Left lobe of liver (tissue), 2 donors: ENCODE results near the gene EEFSEC. TPM values are rescaled to one million over a fixed set of nuclear protein-coding genes. Genes with fewer than 3 reads are reported as not detected.

Experiments used
- ATAC-seq: fragments of 200-7000 bp; cut with Tn5 transposase; one replicate; pipeline ENCODE4 v1.9.1; 2020; ENCODE audit warnings: mild to moderate bottlenecking, moderate library complexity
- DNase-seq: peaks from one replicate; pipeline ENCODE4 v3.0.0-alpha.2; 2020; ENCODE audit warnings: low spot score
- total RNA-seq: library from RNA; stranded (reverse); gene quantifications from one replicate; pipeline ENCODE4 v1.2.1, GENCODE V29; 2021
- donor health status: DM: no; HTN: no; CAD: no; lungs with moderate emphysema.
- donor health status: DM: no; HTN: yes; CAD: no.

EEFSEC gene
- total RNA-seq, 1 donor from 2014 or later: 12.8 TPM

DNA sequence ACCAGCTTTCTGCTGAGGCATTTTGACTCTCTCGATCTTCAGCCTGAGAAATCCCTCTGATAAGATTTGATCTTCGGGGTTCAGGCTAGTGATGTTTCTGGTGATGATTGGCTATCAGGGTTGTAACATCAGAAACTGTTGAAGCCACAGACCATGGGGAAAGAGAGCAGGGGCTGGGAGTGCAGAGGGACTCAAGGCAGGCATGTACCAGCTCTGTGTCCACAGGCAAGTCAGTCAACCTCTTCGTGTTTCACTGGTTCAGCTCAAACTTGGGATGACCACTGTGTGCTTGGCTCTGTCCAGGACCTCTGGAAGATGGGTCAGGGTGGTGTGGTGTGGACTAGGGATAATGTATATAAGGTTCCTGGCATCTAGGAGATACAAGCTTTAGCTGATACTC lies 116.5 kb downstream of the EEFSEC start:
- ATAC-seq (no peak), DNase-seq (no peak)

GRCh38 chr3:128270559-128271492 lies 117.5 kb downstream of the EEFSEC start:
- ATAC-seq (no peak), DNase-seq (no peak)

DNA sequence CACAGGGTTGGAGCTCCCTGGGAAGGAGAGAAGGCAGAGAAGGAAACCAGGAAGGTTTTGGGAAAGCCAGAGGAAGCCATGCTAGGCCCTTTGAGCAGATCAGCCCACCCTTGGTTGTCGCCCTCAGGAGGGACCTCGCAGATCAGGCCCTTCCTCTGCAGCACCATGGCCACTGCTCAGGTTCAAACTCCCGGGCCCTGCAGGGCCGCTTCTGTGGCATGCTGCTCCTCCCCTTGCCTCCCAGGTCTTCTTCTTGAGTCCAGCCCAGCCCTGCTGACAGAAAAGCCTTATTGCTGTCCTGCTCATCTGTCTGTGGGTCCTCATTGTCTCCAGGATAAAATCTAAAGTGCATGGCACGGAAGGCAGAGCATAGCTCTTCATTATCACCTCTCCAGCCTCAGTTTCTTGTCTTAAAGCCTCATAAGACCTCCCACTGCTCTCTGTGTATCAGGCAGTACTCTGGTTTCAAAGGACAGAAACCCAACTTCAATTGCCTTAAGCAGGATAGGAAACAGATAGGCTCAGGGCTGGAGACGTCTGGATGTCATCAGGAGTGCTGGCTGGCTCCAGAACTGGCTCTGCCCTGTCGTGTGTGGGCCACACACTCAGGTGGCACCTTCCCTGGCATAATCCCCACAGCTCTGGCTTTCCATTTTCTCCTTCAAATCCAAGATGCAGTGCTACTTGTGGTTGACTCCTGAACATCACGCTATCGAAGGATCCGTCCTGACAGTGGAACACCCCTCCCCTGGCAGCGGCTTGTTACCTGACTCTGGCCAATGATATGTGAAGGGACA lies 118.5 kb downstream of the EEFSEC start:
- ATAC-seq (no peak), DNase-seq (no peak)

DNA sequence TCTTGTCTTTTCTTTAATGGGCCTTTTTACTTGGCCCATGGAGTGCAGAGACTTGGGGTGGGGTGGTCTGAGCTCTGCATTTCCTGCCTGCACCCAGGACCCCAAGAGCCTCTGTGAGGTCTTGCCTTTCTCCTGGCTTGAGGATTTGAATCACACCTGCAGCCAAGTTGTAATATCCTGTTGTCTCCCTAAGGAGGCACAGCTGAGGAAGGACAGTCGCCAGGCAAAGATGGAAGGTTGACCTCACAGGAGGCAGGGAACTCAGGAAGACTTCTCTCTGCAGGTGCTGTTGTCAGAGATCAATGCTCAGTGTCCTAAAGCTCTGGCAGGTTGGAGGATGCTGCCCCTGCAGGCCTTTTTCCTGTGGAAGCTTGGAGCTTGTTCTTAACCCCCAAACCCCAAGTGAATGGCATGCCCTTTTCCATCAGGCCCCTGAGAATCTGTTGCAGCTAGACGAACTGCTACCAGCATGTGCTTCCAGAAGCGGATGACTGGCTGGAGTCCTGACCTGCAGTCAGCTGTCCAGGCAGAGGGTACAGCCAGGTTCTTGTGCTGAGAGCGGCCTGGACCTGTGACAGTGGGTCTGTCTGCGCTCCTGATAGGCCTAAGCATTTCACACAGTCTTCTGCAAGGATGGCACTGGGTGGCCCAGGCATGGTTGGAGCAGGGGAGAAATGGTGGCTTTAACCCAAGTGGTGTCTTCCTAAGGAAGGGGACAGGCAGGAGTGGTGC lies 120.0 kb downstream of the EEFSEC start:
- no peak for ATAC-seq
- no peak for DNase-seq

DNA sequence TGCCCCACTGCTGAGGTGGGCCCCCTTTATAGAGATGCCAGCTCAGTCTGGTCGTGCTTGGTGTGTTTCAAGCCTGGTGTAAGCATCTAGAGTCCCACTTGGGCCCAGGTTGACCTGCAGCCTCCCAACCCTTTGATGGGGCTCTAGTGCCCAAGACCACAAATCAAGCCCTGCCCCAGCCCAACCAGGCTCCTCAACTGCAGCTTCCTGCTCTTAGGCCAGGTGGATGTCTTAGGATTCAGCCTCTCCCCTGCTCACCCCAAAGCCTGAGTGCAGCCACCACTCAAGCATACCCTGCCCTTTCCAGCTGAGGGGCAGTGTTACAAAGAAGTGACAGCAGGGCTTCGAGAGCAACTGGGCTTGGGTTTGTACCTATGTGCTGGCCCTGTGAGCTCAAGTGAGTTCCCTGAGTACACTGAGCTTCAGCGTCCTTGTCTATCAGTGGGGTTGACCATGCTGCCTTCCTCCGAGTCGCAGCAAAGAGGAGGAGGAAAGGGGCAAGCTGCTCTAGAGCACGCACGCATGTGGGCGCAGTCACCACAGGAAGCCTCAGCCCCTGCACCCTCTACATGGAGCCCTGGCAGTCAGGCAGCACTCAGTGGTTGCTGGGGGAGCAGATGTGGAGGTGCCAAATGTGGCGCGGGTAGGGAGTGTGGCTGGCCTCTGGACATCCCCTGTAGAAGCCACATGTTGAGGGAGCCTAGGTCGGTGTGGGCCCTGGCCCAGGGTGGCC lies 120.7 kb downstream of the EEFSEC start:
- DNase-seq (no peak), ATAC-seq (no peak)

GRCh38 chr3:128274837-128275236 lies 121.6 kb downstream of the EEFSEC start:
- ATAC-seq: no peak
- no peak for DNase-seq

DNA sequence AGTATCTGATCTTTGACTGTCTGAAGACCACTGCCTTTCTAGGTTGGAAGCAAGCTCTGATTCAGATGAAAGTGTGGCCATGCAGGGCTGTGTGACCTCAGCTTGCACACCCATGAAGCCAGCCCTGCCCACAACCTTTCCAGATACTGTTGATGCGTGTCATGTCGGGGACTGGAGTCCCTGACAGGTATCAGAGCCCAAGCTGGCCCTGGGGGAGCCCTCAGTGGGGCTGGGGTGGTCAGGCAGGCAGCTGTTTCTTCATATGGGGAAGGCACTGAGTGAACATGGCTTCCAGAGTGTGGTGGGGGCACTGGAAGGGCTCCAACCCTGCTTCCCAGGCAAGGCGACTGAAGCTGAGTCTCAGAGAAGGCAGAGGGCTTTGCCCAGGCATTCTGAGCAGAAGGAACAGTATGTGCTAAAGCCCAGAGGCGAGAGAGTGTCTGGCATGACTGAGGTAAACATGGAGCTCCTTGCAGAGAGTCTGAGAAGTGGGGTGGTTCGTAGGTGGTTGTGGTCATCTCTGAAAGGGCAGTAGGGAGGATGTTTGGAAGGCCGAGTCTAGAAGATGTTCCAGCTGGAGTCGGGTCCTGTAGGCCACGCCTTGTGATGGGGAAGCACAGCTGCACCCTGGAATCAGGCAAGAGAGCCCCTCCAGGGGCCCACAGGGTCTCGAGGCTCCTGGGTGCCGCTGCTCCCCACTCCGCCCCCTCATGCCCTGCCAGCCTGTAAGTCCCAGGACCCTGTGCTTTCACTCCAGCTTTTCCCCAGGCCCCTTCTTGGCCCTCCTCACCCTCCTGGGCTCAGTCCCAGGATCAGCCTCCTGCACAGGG lies 122.2 kb downstream of the EEFSEC start:
- ATAC-seq: no peak
- DNase-seq: no peak

- no peak for DNase-seq
- ATAC-seq: no peak
Measured at GRCh38 chr3:128276146-128276435, 122.8 kb downstream of the EEFSEC start.

DNA sequence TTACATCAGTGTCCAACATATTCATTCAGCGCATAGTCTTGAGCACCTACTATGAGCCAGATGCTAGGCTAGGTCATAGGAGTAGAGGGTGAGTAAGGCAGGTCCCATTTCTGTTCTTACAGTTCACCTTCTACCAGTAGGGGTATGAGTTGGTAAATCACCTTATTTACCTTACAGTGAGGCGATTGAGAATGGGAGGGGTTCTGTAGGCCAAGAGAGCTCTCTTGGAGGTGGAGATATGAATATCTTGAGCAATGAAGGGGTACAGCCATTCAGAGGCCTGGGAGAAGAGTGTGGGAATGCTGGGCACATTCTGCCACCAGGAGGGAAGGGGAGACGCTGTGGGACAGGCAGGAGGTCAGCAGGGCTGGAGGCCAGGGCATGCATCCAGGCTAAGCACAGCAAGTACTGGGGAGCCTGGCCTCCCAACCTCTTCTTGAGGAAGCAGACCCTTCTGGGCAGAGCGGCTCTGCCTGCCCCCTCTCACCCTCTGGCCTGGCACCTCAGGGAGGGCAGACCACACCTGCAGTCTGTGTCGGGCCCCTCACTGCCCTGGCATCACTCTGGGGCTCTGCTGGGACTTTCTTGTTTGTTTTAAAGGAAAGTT lies 123.4 kb downstream of the EEFSEC start:
- ATAC-seq (no peak), DNase-seq (no peak)

DNA sequence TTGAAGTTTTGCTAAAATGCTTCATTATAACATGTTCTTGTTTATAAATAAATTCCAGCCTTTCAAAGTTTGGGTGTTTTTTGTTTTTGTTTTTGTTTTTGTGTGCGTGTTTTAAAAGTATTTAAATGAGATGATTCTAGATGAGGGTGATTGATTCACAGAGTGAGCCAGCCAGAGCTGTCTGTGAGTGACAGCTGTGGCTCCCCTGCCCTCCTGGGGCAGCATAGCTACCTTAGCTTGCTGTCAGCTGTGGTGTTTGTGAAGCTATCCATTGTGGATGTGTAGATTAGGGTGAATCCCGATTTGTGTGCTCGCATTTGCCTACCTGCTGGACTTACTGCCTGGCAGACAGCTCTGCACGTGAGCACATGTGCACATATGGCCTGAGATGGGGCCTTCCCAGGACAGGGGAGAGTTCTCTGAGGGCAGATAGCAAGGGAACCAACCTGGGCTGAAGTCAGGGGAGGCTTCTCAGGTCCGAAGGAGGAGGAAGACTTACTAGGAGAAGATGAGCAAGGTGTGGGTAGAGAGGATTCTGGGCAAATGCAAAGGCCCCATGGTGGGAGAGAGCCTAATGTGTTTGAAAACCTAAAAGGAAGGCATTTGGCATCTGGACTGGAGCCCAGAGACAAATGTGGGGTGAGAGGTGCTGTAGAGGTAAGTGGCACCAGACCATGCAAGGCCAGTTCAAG lies 124.2 kb downstream of the EEFSEC start:
- ATAC-seq (no peak), DNase-seq (no peak)

- no peak for ATAC-seq
- no peak for DNase-seq
Measured at GRCh38 chr3:128278130-128278529, 124.8 kb downstream of the EEFSEC start.

GRCh38 chr3:128278761-128279600 lies 125.7 kb downstream of the EEFSEC start:
- ATAC-seq: peak; percentile 26
- DNase-seq: no peak

GRCh38 chr3:128279601-128279880 lies 126.3 kb downstream of the EEFSEC start:
- no peak for DNase-seq
- no peak for ATAC-seq

- ATAC-seq (no peak), DNase-seq (no peak)
Measured at GRCh38 chr3:128280481-128281052, 127.3 kb downstream of the EEFSEC start.

- ATAC-seq (no peak), DNase-seq (no peak)
Measured at GRCh38 chr3:128281056-128281455, 127.8 kb downstream of the EEFSEC start.

DNA sequence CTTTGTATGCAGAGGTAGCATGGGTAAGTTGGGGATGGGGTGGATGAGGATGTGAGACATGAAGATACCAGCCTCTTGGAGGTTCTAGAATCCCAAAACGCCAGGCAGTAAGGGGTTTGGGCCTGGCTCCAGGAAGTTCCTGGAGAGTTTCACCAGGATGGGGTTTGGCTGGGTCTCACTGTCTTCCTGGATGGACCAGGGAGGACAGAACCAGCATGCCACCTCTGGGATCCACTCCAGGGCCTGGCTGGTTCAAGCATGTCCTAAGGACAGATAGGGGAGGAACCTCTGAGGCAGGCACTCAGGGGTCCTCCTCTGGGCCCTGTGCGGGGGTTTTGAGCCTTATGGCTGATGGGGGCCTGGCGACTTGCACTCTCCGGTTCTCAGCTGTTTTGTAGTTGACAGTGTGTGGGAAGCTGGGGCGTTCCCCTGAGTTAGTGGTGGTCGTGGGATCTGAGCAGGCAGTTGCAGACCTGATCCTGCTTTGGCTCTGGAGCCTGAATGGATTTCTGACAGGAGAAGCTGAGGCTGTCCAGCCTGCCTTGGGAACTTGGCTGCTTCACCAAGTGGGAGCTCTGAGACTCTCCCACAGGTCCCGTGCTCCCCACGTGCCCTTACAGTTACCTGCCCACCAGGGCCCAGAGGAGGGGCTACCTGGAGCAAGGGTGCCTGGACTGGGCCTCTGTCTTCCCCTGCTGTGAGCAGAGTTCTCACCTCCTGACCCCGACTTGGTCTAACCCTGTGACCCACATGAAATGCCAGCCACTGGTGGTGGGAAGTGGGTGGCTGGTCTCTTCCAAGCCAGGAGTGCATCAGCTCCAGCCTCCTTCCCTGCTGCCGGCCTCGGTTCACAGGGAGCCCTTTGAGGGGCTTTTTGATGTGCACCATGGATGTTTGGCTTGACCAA lies 128.4 kb downstream of the EEFSEC start:
- no peak for DNase-seq
- peak; percentile 59 for ATAC-seq
